22Rv1 (cell line): Measurements from ENCODE around the gene EPN2.

Source experiments
- ZFX ChIP-seq: fragments of 450-650 bp; IDR thresholded peaks from 2 replicates; pipeline ENCODE4 v1.6.1; 2017; ENCODE audit warnings: antibody characterized with exemption, borderline replicate concordance
- TF ChIP-seq, protein P1 (sequence below): fragments of 450-650 bp; IDR thresholded peaks from 2 replicates; pipeline ENCODE4 v1.5.1; 2017; ENCODE audit warnings: mild to moderate bottlenecking

DNA sequence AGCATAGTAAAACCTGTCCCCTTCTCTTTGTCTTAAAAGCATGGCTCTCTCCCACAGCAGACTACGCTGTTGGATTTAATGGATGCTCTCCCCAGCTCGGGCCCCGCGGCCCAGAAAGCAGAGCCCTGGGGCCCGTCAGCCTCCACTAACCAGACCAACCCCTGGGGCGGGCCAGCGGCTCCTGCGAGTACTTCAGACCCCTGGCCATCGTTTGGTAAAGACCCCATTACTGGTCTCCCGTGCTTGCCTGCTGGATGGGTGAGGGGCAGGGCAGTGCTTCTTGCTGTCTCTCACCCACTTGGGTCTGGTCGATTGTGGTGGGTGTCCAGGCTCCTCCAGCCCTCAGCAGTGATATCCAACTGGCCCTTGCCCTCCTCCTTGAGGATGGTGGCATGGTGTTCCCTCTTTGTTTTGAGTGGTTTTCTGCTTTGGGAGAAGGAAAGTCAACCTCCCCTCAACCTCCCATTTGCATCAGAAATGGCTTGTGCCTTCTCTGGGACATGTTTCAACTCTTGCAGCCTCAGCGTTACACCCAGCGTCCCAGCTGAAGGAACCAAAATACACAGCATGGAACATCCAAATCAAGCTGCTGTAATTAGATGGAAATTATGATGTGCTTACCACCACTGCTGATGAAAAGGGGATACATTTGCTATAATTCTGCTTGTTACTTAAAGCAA lies 76.0 kb downstream of the EPN2 start:
- TF ChIP-seq, protein P1, sequence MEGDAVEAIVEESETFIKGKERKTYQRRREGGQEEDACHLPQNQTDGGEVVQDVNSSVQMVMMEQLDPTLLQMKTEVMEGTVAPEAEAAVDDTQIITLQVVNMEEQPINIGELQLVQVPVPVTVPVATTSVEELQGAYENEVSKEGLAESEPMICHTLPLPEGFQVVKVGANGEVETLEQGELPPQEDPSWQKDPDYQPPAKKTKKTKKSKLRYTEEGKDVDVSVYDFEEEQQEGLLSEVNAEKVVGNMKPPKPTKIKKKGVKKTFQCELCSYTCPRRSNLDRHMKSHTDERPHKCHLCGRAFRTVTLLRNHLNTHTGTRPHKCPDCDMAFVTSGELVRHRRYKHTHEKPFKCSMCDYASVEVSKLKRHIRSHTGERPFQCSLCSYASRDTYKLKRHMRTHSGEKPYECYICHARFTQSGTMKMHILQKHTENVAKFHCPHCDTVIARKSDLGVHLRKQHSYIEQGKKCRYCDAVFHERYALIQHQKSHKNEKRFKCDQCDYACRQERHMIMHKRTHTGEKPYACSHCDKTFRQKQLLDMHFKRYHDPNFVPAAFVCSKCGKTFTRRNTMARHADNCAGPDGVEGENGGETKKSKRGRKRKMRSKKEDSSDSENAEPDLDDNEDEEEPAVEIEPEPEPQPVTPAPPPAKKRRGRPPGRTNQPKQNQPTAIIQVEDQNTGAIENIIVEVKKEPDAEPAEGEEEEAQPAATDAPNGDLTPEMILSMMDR: no peak
- no peak for TF ChIP-seq ZFX
